ENCODE results near the gene SH3RF2.

The SH3RF2 gene

GRCh38 chr5:145922059-145922458 is 14.3 kb upstream of the SH3RF2 start:
- DNase-seq = no peak

GRCh38 chr5:145923405-145923804 is 13.0 kb upstream of the SH3RF2 start:
- no peak for DNase-seq

GRCh38 chr5:145924849-145925248 is 11.5 kb upstream of the SH3RF2 start:
- no peak for DNase-seq

GRCh38 chr5:145925353-145925752 is 11.0 kb upstream of the SH3RF2 start:
- DNase-seq = no peak

GRCh38 chr5:145925803-145926202 is 10.6 kb upstream of the SH3RF2 start:
- DNase-seq = no peak

GRCh38 chr5:145931718-145932117 is 4.7 kb upstream of the SH3RF2 start:
- no peak for DNase-seq

- DNase-seq = no peak
Observed at GRCh38 chr5:145934276-145934675, 2.1 kb upstream of the SH3RF2 start.

- peak; percentile 15 for DNase-seq
Observed at GRCh38 chr5:145937432-145938250, 1.3 kb downstream of the SH3RF2 start.

- no peak for DNase-seq
Observed at GRCh38 chr5:145938776-145939539, 2.6 kb downstream of the SH3RF2 start.

- no peak for DNase-seq
Observed at GRCh38 chr5:145939540-145940065, 3.2 kb downstream of the SH3RF2 start.

GRCh38 chr5:145941096-145941447 is 4.7 kb downstream of the SH3RF2 start:
- DNase-seq = no peak

- DNase-seq = no peak
Observed at GRCh38 chr5:145941448-145942130, 5.2 kb downstream of the SH3RF2 start.

GRCh38 chr5:145942201-145942600 is 5.8 kb downstream of the SH3RF2 start:
- DNase-seq = no peak

GRCh38 chr5:145942749-145943148 is 6.4 kb downstream of the SH3RF2 start:
- no peak for DNase-seq

- DNase-seq = no peak
Observed at GRCh38 chr5:145943674-145944121, 7.3 kb downstream of the SH3RF2 start.

- no peak for DNase-seq
Observed at GRCh38 chr5:145944328-145944727, 8.0 kb downstream of the SH3RF2 start.

GRCh38 chr5:145945620-145946111 is 9.3 kb downstream of the SH3RF2 start:
- DNase-seq = no peak

GRCh38 chr5:145946112-145946861 is 9.9 kb downstream of the SH3RF2 start:
- peak; percentile 25 for DNase-seq

GRCh38 chr5:145947581-145947980 is 11.2 kb downstream of the SH3RF2 start:
- DNase-seq = no peak

GRCh38 chr5:145948047-145948446 is 11.7 kb downstream of the SH3RF2 start:
- DNase-seq = no peak

- no peak for DNase-seq
Observed at GRCh38 chr5:145948921-145949320, 12.5 kb downstream of the SH3RF2 start.

GRCh38 chr5:145949474-145949873 is 13.1 kb downstream of the SH3RF2 start:
- DNase-seq = no peak

All from stimulated activated CD4-positive, alpha-beta T cell treated with anti-CD3 and anti-CD28 coated beads, Interleukin-4, amount 100 ng/mL, for 24 hours (primary cell).